HG03469 (cell line): ENCODE data around the gene C8A.

ENCODE experiments used
- ATAC-seq: cut with Tn5 transposase; IDR thresholded peaks from one replicate; pipeline ENCODE4 v1.9.1; 2021; ENCODE audit warnings: mild to moderate bottlenecking, moderate library complexity, moderate number of reproducible peaks; ENCODE audit not compliant: unreplicated experiment

C8A gene

DNA sequence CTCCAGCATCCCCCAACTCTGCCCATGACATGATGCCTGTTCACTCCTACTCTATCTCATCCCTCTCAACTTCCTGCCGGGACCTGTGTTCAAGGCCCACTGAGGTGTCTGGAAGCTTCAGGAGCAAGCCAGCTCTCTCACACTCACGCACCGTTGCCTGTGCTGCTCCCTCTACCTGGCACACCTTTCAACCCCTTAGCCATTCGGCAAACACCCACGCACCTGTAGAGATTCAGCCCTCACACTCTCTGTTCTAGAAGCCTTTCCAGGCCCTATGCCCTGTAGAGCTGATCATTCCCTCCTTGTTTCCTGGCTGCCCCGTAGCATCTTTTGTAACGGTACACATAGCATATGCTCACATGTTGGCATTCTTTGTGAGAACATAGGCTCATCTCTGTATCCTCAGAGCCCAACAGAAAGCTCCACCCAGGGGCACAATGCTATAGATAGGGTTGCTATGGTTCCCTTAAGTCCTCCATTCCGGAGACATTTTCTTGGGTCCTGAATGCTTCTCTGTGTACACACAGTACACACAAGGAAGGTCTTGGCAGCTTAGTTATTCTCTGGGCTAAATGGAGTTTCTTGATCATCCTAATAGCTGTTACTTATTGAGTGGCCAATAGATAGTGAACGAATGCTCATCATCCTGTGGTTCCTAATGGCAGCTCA, 109.9 kb downstream of the C8A start:
- ATAC-seq, result no peak

GRCh38 chr1:56965191-56965590, 110.6 kb downstream of the C8A start:
- no peak for ATAC-seq

- no peak for ATAC-seq
Observed at GRCh38 chr1:56965916-56966697, 111.5 kb downstream of the C8A start, which contains the start of gene C8B. TSS of gene C8B (minus strand) at chr1:56966015. CDS start at chr1:56965948, 67 bp downstream.

DNA sequence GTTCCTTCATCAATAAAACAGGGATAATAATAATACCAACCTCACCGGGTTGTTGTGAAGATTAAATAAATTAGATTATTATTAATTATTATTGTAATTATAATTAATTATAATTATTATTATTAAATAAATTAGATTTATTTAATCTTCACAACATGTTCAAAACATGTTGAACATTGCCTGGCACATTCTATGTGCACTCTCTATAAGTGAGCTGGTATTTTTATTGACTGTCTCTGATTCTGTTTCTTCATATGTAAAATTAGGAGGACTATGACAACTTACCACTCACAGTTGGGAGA, 112.1 kb downstream of the C8A start:
- no peak for ATAC-seq

DNA sequence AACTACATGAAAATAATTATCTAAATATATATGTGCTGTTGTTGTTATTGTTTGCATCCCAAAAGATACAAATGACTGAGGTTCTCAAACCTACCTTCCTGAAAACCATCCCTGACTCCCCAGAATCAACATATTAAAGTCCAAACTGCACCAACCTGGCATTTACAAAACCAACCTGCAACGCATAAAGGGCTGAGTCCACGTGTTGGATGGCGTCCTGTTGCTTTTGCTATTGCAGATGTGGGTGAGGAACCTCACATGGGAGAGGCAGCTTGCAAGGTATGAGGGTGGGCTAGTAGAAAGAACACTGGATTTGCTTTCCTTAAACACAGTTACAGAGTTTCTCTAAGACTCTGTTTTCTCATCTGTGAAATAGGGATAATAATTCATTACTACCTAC, 112.8 kb downstream of the C8A start:
- no peak for ATAC-seq
